HepG2 (cell line): ENCODE results near the gene C1QTNF12. TPM values are rescaled to one million over a fixed set of nuclear protein-coding genes. Genes with fewer than 3 reads are reported as not detected.
A peak's percentile ranks its signal among the peaks of the same experiment; 100 is the strongest.

ENCODE experiments used
- ATF3 ChIP-seq: sonication (generic); formaldehyde crosslinking; IDR thresholded peaks from 2 replicates; pipeline ENCODE4 v1.4.0; 2020; ENCODE audit warnings: missing genetic modification reagents
- ATF7-NPFF ChIP-seq: sonication (generic); formaldehyde crosslinking; IDR thresholded peaks from 2 replicates; pipeline ENCODE4 v1.8.1; 2023; ENCODE audit warnings: mild to moderate bottlenecking, low read depth, missing genetic modification reagents, moderate library complexity
- DNMT1 ChIP-seq: sonication (generic); formaldehyde crosslinking; IDR thresholded peaks from 2 replicates; pipeline ENCODE4 v1.5.1; 2020; ENCODE audit warnings: mild to moderate bottlenecking, missing genetic modification reagents
- FOSL2 ChIP-seq: sonication (generic); formaldehyde crosslinking; IDR thresholded peaks from 2 replicates; pipeline ENCODE4 v1.4.0; 2020; ENCODE audit warnings: missing genetic modification reagents
- GLI4 ChIP-seq: sonication (generic); formaldehyde crosslinking; IDR thresholded peaks from 2 replicates; pipeline ENCODE4 v1.5.1; 2020; ENCODE audit warnings: missing genetic modification reagents, mild to moderate bottlenecking, moderate library complexity, borderline replicate concordance
- KAT8 ChIP-seq: IDR thresholded peaks from 2 replicates; pipeline ENCODE4 v1.6.1; 2016; ENCODE audit warnings: missing genetic modification reagents, missing compliant biosample characterization
- KDM6A ChIP-seq: IDR thresholded peaks from 2 replicates; pipeline ENCODE4 v1.6.1; 2016; ENCODE audit warnings: low read depth
- KLF9 ChIP-seq: IDR thresholded peaks from 2 replicates; pipeline ENCODE4 v1.6.1; 2016; ENCODE audit warnings: low read depth
- PAXIP1 ChIP-seq: sonication (generic); formaldehyde crosslinking; conservative IDR thresholded peaks from 2 replicates; pipeline ENCODE4 v1.4.0; 2020; ENCODE audit warnings: mild to moderate bottlenecking, missing genetic modification reagents, moderate library complexity
- PLSCR1 ChIP-seq: sonication (generic); formaldehyde crosslinking; IDR thresholded peaks from 2 replicates; pipeline ENCODE4 v1.5.0; 2020; ENCODE audit warnings: missing genetic modification reagents, mild to moderate bottlenecking, borderline replicate concordance
- ZBED4 ChIP-seq: sonication (generic); formaldehyde crosslinking; IDR thresholded peaks from 2 replicates; pipeline ENCODE4 v1.4.0; 2020; ENCODE audit warnings: missing genetic modification reagents, borderline replicate concordance
- ZBTB38 ChIP-seq: sonication (generic); formaldehyde crosslinking; IDR thresholded peaks from 2 replicates; pipeline ENCODE4 v1.5.1; 2020; ENCODE audit warnings: mild to moderate bottlenecking, missing genetic modification reagents
- ZFP90 ChIP-seq: sonication (generic); formaldehyde crosslinking; IDR thresholded peaks from 2 replicates; pipeline ENCODE4 v1.8.0; 2022; ENCODE audit warnings: missing genetic modification reagents, mild to moderate bottlenecking, inconsistent platforms, borderline replicate concordance
- ZNF263 ChIP-seq: sonication (generic); formaldehyde crosslinking; IDR thresholded peaks from 2 replicates; pipeline ENCODE4 v1.4.0; 2020; ENCODE audit warnings: missing genetic modification reagents
- ZNF274 ChIP-seq: sonication (generic); formaldehyde crosslinking; IDR thresholded peaks from 2 replicates; pipeline ENCODE4 v1.5.1; 2020; ENCODE audit warnings: mild to moderate bottlenecking, missing genetic modification reagents
- ZNF510 ChIP-seq: sonication (generic); formaldehyde crosslinking; IDR thresholded peaks from 2 replicates; pipeline ENCODE4 v1.4.0; 2020; ENCODE audit warnings: low read depth, mild to moderate bottlenecking, missing genetic modification reagents
- ZNF574 ChIP-seq: sonication (generic); formaldehyde crosslinking; IDR thresholded peaks from 2 replicates; pipeline ENCODE4 v1.4.0; 2020; ENCODE audit warnings: missing genetic modification reagents
- polyA plus RNA-seq, 8 experiments: library from polyadenylated mRNA; depleted of rRNA in 3 of 8; stranded (reverse) in 7 of 8; unstranded in 1 of 8; fragments of >200 nt; fragmentation: Illumina TruSeq in 4 of 8; extraction: Trizol in 4 of 8; gene quantifications; 2 replicates each; pipeline versions ENCODE4 v1.2.1 to v1.2.3, GENCODE V29; 2011 to 2016; ENCODE audit warnings: low read depth in 4 of 8, missing spikeins in 1 of 8, mixed read lengths in 1 of 8; ENCODE audit not compliant: insufficient read depth in 1 of 8
- total RNA-seq, 5 experiments: library from RNA; depleted of rRNA; stranded (reverse); fragments of >200 nt; fragmentation: Illumina TruSeq; extraction: Trizol; gene quantifications; 2 replicates each; pipeline ENCODE4 v1.2.3, GENCODE V29; 2016; ENCODE audit warnings: low read depth in 1 of 5

C1QTNF12 gene
- total and polyA plus RNA-seq, 2 of the 13 experiments (the other 11 are each of a cell fraction or from before 2014, with no cell fraction given): 0.18 to 0.64 TPM

- peak; percentile 70; the same call in 1 of the 2 replicates for TF ChIP-seq ZBED4 (CRISPR knock-in tag)
- TF ChIP-seq ZNF574 (CRISPR knock-in tag): peak; percentile 91
- TF ChIP-seq PLSCR1 (CRISPR knock-in tag): no peak
- peak; percentile 73; the same call in 1 of the 2 replicates for TF ChIP-seq ZFP90 (CRISPR knock-in tag)
- TF ChIP-seq ATF3: peak; percentile 50
- peak; percentile 45 for TF ChIP-seq FOSL2 (CRISPR knock-in tag)
- peak; percentile 50; the same call in 1 of the 2 replicates for TF ChIP-seq ATF7-NPFF
- peak; percentile 35; the same call in 1 of the 2 replicates for TF ChIP-seq DNMT1 (CRISPR knock-in tag)
- 0 out of 2 replicates have a peak, but pooled peaks have one; percentile 59 for TF ChIP-seq ZNF510 (CRISPR knock-in tag)
- TF ChIP-seq GLI4 (CRISPR knock-in tag): no peak
- TF ChIP-seq KDM6A (CRISPR knock-in tag): no peak
- peak; percentile 85 for TF ChIP-seq KAT8 (CRISPR knock-in tag)
- TF ChIP-seq KLF9 (CRISPR knock-in tag): no peak
- no peak for TF ChIP-seq ZNF263 (CRISPR knock-in tag)
- peak; percentile 38 for TF ChIP-seq PAXIP1 (CRISPR knock-in tag)
- TF ChIP-seq ZNF274: peak; percentile 82; the same call in 1 of the 2 replicates
- TF ChIP-seq ZBTB38 (CRISPR knock-in tag): peak; percentile 83
Observed at GRCh38 chr1:1231400-1232207, 14.9 kb downstream of the C1QTNF12 start, which contains the start of gene SDF4 (continued).
